Endothelial cell of hepatic sinusoid (primary cell): ENCODE data around the gene RNF8.

Experiments
- in situ Hi-C: cut with HindIII; loops from 2 replicates; pipeline ENCODE4 v1.10.0; 2017; ENCODE audit warnings: low sequenced_read_pairs

The RNF8 gene

DNA sequence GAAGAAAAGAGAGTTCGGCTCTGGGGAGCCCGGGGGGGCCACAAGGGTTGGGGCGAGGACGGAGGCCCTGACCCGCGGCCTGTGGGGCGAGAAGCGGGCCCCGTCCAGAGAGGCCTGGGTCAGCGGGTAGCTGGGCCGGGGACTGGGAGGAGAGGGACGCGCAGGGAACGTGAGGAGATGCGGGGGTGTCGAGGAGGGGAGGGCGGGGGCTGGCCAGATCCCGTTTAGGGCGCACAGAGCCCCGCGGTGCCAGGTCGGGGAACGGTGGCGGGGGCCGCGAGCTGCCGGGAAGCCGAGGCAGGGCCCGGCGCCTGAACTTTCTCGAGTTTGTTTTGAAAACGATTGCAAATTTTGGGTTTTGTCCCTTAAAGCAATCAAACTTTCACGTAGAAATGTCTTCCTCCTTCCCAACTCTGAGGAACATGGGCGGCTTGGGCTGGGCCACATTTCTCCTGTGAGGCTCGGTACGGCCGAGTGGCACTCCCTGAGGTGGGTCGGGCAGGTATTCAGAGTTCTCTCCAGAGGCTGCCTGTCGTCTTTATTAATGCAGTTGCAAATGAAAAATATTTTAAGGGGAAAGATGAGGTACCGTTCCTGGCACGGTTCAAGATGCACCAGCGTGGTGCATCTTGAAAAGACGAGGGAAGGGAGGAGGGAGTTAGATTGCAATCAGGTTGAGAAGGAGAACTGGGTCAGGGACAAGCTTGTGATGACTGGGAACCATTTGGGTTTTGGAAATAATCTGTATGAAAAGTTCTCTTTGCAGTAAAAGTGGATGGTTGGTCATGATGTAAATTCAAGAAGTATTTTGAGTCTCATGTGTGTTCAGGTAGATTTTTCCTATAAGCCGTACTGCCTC lies 972 bp downstream of the RNF8 start:
- in situ Hi-C loops = loop anchor here (25.0 kb wide), 1 partner anchor 308 kb away; no protein-coding TSS in a partner anchor

DNA sequence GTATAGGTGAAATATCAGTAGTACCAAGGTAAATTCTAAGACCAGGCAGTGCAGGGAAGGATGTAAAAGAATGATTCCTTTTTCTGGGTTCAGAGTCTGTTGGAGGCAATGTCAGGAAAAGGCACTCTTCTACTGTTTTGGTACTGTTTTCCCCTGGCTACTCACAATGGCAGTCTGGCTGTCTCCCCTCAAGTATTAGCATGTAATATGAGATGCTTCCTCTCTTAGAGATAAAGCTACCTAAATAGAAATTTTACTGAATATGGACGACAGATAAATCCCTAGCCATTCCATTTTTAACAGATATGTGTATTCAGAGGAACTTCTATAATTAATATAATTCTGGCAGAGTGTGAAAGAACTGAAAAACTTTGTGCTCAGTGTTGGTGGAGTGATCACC lies 3.5 kb downstream of the RNF8 start:
- in situ Hi-C loops = loop anchor here (25.0 kb wide), 1 partner anchor 305 kb away; no protein-coding TSS in a partner anchor

DNA sequence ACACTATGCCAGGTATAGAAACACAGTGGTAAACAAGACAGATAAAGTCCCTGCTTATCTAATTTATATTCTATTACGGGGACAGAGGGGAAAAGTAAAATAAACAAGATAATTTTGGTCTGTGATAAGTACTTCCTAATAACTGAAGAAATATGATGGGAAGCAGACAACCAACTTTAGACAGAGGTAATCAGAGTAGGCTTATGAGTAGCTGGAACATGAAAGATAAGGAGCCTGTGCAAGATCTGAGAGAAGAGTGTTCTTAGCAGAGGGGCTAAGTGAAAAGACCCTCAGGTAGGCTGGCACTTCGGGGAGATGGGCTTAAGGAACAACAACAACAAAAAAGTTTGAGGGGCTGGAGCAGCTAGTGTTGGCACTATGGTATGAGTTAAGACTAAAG lies 4.1 kb downstream of the RNF8 start:
- in situ Hi-C loops = loop anchor here (25.0 kb wide), 1 partner anchor 304 kb away; no protein-coding TSS in a partner anchor

DNA sequence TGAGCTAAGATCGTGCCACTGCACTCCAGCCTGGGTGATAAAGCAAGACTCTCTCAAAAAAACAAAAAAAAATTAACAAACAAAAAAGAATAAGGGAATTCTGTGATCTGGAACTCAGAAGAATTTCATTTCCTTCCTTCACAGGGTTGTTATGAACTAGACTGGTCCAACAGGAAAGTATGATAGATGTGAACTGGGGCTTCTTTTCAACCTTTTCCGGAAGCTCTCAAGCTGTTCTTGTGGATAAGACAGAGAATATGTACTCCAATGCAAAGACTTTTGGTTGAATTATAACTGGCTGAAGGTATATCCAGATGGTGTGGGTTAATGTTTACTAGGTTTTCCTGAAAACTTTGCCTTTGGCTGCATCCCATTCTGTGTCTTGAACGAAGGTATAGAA lies 5.3 kb downstream of the RNF8 start:
- in situ Hi-C loops = loop anchor here (25.0 kb wide), 1 partner anchor 303 kb away; no protein-coding TSS in a partner anchor

DNA sequence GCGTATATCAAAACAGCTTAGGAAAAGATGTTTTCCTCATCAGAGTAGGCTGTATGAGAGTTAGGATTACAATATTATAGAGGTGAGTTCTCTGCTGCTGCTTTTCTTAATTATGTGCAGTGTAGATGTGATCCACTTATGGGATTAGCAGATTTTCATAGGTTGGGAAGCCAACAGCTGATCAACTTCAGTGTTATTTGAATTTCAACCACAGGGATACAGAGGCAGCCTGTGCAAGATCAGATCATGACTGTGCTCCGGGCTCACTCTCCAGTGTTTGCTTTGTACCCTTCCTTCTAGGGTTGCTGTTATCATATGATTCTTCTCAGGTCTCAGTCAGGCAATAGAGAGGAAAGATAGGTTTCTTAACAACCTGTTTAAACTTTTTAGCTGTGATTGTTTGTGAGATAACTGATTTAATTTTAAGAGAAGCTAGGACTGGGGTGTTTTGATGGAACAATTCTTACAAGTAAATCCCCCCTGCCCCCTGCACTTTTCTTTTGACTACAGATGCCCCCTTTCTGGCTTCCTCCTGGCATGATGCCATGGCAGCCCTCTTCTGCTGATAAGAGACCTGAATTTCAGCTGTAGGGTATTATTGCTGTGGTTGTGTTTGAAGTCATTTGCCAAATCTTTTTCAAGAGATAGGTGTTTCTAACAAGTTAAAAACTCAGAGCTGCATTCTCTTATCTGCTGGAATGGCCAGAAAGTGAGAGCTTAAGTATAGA lies 8.5 kb downstream of the RNF8 start:
- in situ Hi-C loops = loop anchor here (10.0 to 25.0 kb wide), 2 partner anchors 300 to 373 kb away; no protein-coding TSS in a partner anchor

DNA sequence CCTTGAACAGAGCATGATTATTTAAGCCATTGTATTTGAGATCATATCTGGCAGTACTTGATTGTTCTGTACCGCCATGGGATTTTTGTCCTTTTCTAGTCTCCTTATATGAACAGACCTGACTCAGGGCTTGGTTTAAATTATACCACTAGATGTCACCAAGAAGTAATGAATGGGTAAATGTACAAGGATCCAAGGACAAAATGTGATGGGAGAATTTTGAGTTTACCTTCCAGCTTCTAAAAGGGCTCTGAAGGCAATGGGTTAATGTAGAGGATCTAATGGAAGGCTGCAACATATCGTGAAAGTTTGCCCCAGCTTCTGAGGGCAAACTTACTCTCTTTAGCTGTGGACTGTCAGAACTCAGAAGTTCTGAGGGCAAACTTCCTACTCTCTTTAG lies 12.0 kb downstream of the RNF8 start:
- in situ Hi-C loops = loop anchor here (10.0 to 25.0 kb wide), 2 partner anchors 297 to 369 kb away; no protein-coding TSS in a partner anchor

DNA sequence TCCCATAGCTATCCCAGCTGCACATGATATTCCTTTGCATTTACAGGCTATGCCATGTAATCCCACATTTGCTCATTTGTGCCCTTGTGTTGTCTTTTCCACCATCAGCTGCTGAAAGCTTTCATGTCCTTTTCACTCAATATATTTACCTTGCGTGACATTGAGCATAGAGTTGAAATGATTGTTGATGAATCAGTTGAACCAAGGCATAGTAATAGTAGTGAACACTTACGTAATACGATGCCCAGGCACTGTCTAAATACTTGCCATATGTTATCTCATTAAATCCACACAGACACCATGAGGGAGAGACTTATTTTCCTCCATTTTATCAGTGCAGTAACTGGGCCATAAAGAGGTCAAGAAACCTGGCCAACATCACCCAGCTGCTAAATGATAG lies 13.1 kb downstream of the RNF8 start:
- in situ Hi-C loops = loop anchor here (10.0 to 25.0 kb wide), 2 partner anchors 295 to 368 kb away; no protein-coding TSS in a partner anchor

DNA sequence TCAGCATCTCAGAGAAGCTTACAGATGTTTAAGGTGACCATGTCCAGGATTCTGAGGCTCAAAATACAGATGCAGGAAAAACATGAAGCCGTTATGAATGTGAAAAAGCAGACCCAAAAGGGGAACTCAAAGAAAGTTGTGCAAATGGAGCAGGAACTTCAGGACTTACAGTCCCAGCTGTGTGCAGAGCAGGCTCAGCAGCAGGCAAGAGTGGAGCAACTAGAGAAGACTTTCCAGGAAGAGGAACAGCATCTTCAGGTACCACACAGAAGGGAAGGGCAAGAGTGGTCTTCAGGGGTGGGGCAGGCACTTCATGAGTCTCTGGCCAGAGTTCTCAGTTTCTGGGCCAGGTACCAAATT lies 15.2 kb downstream of the RNF8 start:
- in situ Hi-C loops = loop anchor here (10.0 to 25.0 kb wide), 2 partner anchors 293 to 366 kb away; no protein-coding TSS in a partner anchor

DNA sequence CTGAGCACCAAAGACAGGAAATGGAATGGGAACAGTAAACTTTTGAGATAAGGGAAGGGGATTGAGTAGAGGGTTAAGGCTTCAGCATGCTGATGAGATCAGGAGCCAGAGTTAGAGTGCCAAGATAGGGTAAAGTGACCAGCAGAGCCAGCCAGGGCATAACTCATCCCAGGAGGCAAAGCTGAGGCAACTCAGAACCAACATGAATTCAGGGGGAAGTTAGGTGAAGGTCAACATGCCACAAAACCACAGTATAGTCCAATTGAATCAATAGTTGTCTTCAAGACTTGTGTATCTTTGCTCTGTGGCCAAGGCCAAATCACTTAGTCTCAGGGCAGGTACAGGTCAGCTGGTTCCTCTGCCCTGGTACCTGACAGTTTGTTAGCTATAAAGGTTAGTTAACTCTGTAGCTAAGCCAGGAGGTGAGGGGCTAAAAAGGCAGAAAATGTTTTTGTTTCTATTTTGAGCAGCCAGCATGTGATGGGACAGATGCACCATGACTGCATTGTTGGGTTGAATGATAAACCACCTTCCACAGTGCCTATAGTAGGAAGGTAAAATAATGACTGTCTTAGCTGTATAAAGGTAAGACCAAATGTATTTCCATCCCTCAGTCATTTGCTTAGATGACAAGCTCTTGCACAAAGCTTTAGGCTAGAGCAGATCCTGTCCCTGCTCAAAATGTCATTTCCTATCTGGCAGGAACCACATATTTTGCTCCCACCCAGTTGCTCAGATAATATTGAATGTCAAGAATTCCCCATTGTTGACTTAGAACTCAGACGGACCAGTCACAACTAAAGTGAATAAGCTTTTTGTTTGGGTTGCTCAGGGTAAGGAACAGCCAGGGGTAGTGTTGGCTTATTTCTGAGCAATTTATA lies 15.8 kb downstream of the RNF8 start:
- in situ Hi-C loops = loop anchor here (5.0 to 25.0 kb wide), 3 partner anchors 42 to 365 kb away; no protein-coding TSS in a partner anchor

DNA sequence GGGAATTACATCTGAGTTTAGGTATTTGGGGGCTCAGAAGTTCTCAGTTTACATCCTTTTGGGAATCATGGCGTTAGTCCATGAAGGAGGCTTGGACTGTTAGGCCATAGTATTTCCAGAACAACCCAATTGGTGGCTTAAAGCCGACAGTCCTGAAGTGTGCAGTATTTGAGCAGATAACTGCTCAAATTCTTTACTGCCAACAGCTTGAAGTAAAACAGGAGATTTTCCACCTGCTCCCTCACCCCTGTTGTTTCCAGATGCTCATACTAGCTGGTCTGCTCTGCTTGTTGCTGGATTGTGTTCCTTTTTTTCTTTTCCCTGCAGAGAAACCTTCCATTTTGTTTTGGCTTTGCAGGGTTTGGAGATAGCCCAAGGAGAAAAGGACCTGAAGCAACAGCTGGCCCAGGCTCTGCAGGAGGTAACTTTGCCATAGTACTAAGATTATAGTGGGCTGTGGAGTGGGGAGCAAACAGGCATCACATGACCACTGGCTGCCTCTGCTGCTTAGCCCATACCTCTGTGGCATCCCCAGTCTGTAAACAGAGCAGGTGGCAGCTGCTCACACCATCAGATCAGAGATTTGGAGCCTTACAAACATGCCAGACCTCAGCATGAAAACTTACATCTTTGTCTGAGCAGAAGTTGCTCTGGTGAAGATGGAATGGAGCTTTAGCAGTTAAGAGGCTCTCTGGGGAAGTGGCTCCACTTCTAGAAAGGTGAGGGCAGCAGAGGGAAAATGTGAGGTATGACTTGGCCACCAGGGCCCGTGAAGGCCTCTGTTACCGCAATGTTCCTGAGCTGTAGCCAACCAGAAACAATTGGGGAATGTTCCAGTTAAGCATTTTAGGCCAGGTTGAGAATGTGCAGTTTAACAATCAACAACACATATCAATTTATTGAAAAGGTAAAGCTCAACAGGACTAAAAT lies 17.6 kb downstream of the RNF8 start:
- in situ Hi-C loops = loop anchor here (5.0 to 25.0 kb wide), 2 partner anchors 44 to 291 kb away; no protein-coding TSS in a partner anchor

DNA sequence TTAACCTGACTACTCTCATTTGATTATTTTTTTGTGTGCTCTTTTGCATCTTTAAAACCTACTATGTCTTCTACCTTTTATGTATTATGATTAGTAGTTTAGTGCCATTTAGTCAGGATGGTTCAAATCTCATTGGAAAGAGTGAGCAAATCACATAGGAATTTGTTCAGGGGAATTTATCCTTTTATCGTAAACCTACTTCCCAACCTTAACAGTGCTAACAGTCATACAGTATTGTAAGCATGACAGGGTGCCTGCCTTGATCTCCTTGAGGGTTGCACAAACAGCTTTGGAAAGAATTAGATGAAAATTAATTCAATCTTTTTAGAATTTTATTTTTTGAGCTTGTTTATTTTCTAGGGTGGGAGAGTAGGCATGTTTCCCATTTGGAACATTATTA lies 18.3 kb downstream of the RNF8 start:
- in situ Hi-C loops = loop anchor here (5.0 to 25.0 kb wide), 2 partner anchors 45 to 290 kb away; no protein-coding TSS in a partner anchor

DNA sequence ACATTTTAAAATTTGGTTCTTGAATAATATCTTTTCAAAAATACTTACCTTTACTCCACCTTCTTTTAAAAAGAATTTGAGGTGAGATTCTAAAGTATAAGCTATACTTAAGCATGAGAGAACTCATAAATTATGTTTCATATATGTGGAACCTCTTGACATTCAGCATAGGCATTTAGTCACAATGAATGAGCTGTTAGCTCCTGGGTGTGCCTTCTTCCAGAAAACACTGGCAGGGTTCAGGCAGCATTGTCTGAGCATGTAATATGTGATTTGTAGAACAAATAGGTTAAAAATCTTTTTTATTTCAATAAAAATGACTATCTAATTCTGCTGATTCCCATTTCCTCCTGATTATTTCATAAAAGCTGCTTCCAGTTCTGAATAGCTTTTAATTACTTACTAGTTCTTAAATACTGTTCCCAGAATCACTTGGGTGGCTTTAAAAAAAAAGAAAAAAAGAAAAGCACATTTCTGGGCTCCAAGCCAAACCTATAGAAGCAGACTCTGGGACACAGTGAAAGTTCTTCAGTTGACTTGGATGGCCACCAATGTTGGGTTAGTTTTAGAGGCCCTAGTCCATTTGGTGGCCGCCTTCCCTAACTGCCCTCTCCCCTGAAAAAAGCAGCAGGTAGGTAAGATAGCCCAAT lies 20.2 kb downstream of the RNF8 start:
- in situ Hi-C loops = loop anchor here (5.0 to 25.0 kb wide), 2 partner anchors 47 to 288 kb away; no protein-coding TSS in a partner anchor

DNA sequence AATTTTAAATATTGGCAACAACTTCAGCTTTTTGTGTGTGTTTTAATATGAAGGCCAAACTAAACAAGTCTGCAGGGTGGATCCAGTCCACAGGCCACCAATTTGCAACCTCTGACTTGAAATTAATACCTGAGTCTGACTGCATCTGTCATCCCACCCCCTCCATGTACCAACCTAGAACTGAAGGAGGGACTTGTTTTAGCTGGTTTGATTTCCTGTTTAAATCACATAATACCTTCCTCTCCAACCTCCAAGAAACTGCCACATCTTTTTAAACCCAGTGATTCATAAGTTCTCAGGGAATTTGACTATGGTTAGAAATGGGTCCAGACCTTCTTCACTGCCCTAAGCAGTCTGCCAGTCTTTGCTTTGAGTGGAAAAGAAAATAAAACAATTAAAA lies 21.6 kb downstream of the RNF8 start:
- in situ Hi-C loops = no loop called here

DNA sequence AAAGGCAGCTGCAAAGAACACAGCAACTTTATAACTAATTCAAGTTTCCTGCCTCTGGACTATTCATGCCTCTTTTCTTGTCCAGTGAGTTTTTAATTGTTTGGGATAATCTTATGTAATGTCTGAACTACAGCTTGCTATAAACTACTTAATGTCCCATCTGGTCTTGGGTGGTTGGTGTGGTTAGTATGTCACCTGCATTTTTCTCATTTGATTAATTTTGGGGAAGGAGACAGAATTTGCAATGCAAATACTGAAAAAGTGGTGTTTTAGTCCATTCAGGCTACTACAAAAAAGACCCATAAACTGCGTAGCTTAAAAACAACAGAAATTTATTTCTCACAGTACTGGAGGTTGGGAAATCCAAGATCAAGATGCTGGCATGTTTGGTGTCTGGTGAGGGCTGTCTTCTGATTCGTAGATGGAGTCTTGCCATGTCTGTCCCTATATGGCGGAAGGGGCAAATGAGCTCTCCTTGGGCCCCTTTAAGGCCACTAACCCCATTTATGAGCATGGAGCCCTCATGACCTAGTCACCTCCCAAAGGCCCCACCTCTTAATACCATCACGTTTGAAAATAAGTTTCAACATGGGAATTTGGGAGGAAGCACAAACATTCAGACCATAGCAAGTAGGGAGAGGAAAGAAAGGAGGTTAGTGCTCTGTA lies 22.4 kb downstream of the RNF8 start:
- in situ Hi-C loops = no loop called here

DNA sequence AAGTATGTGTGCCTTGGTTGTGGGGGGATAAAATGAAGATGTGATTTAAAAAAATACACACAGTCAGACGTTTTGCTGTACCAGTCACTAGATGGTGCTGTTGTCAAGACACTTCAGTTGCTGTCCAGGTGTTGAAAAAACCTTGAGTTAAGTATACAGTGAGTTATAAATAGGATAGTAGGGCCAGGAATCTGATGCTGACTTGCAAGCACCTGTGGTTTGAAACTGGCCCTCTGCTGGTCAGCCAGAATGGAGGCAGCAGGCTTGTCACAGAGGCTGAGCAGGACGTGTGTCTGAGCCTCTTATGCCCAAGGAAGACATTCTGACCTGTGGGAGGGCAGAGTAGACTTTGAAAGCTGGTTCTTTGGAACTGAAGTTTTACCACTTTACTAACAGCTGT lies 27.8 kb downstream of the RNF8 start:
- in situ Hi-C loops = no loop called here

DNA sequence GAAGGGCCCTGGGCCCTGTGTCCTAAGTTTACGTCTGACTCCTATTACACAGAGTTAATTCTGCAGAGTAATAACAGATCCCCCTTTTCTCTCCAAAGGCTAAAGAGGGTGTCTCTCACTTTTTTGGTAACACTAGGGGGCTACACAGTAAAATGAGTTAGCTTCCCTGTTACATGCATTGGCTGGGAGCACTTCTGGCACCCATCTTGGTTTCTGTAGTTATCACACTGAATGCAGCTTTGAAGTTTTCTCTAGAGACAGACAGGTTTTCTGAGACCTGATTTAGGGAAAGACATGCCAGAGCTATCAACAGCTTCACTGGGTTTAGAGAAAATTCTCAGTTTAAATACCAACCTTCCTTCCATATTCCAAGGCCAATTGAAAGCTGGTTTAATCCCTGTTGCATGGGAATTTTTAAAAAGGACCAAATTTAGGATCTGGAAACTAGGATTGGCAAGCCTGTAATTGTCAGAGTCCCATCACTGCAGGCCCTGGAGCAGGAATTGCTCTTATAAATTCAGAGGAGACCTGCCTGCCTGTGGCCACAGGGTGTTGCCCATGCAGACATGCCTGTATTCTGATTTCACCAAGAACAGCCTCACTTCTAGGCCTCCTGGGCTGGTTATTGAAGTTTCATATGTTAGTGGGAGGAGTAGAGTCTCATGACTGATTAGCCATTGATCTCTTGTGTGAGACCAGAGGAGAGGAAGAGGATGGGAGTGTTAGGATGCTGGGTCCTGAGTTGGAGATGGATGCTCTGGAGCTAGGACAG lies 29.4 kb downstream of the RNF8 start:
- in situ Hi-C loops = no loop called here

DNA sequence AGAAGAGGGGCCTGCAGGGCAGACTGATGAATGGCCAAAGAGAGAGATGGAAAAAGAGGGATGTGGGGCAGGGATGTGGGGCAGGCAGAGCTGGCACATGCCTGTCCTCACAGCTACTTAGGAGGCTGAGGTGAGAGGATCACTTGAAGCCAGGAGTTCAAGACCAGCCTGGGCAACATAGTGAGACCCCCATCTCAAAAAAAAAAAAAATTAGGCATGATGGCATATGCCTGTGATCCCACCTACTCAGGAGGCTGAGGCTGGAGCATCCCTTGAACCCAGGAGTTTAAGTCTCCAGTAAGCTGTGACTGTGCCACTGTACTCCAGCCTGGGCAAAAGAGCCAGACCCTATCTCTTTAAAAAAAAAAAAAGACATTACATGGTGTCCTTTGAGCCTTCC lies 34.8 kb downstream of the RNF8 start:
- in situ Hi-C loops = no loop called here
